ENCODE measurements around the gene KCNA5.
A peak's percentile ranks its signal among the peaks of the same experiment; 100 is the strongest.

The KCNA5 gene

DNA sequence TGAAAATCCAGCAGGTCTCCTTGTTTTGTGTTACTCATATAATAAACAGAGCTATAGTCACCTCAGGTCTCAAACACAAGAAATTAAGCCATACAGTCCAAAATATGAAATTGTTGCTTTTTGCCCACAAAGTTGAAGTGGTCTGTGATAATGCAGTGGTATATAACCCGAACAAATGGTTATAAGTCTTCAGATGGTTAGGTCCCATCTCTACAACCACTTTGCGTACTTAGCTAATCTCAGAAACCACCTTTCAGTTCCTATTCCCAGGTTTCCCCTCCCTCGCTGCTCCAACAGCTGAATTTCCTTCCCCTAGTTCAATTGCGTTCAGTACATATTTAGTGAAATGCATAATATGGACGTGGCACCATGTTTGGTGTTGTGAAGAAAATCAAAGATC lies 3.3 kb upstream of the KCNA5 start:
- Histone ChIP-seq H3K4me3 (ENCODE audit: low read length in 2 of 2) (no peak overlapping the region), H2BK5ac (ENCODE audit: low read length) (no peak overlapping the region), H3K18ac (ENCODE audit: low read length) (no peak overlapping the region), H3K36me3 (replicated peaks in 1 of 2; ENCODE audit: control insufficient read depth in 2 of 2, insufficient read depth in 2 of 2, low read length in 2 of 2) (no peaks in the 10 kb centered on the region), H3K27ac (replicated peaks; ENCODE audit: low read length) (no peak overlapping the region), H2BK120ac (ENCODE audit: low read depth, low read length) (no peak overlapping the region), H2BK12ac (ENCODE audit: low read length) (no peak overlapping the region), H4K8ac (ENCODE audit: low read depth, low read length) (no peak overlapping the region), H3K27me3 (ENCODE audit: control insufficient read depth in 3 of 3, insufficient read depth in 3 of 3, low read depth in 1 of 3, low read length in 3 of 3) (peaks cover 13 to 54% (median 31%) of the 10 kb centered on the region in 3 experiments), H3K9ac (ENCODE audit: low read depth, low read length, poor library complexity) (no peak overlapping the region), H2AFZ (ENCODE audit: low read length) (no peak overlapping the region), H3K4ac (ENCODE audit: low read length) (no peak overlapping the region), H3K23ac (ENCODE audit: low read depth, low read length, poor library complexity) (no peak overlapping the region), H3K4me1 (ENCODE audit: control insufficient read depth in 2 of 2, insufficient read depth in 1 of 2, low read depth in 1 of 2, low read length in 2 of 2) (no peaks in the 10 kb centered on the region), H3K4me2 (ENCODE audit: insufficient read depth, low read length, poor library complexity, severe bottlenecking) (no peak overlapping the region), H2BK15ac (ENCODE audit: low read length) (no peak overlapping the region), H3K14ac (ENCODE audit: low read length) (no peak overlapping the region), H4K91ac (ENCODE audit: low read depth, low read length, poor library complexity) (no peak overlapping the region), H2AK5ac (ENCODE audit: low read depth, low read length) (no peak overlapping the region), H3K9me3 (replicated peaks in 1 of 2; ENCODE audit: control insufficient read depth in 2 of 2, insufficient read depth in 1 of 2, low read depth in 1 of 2, low read length in 2 of 2) (peaks cover 0 to 6% of the 10 kb centered on the region in 2 donors), H3K79me1 (ENCODE audit: low read depth, low read length) (no peaks in the 10 kb centered on the region)
- WGBS, 2 donors (ENCODE audit: extremely low coverage in 2 of 2, insufficient read length in 2 of 2, insufficient replicate concordance in 1 of 2) = no CpG with 5 or more reads among the region's 5 CpGs
- no peak for DNase-seq (ENCODE audit: low spot score)

DNA sequence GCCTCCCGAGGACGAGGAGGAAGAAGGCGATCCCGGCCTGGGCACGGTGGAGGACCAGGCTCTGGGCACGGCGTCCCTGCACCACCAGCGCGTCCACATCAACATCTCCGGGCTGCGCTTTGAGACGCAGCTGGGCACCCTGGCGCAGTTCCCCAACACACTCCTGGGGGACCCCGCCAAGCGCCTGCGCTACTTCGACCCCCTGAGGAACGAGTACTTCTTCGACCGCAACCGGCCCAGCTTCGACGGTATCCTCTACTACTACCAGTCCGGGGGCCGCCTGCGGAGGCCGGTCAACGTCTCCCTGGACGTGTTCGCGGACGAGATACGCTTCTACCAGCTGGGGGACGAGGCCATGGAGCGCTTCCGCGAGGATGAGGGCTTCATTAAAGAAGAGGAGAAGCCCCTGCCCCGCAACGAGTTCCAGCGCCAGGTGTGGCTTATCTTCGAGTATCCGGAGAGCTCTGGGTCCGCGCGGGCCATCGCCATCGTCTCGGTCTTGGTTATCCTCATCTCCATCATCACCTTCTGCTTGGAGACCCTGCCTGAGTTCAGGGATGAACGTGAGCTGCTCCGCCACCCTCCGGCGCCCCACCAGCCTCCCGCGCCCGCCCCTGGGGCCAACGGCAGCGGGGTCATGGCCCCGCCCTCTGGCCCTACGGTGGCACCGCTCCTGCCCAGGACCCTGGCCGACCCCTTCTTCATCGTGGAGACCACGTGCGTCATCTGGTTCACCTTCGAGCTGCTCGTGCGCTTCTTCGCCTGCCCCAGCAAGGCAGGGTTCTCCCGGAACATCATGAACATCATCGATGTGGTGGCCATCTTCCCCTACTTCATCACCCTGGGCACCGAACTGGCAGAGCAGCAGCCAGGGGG lies 979 bp downstream of the KCNA5 start:
- Histone ChIP-seq H2BK12ac (ENCODE audit: low read length) (peak overlapping the region; percentile 24), H3K18ac (ENCODE audit: low read length) (peak overlapping the region; percentile 90), H2BK120ac (ENCODE audit: low read depth, low read length) (peak overlapping the region; percentile 4), H3K4ac (ENCODE audit: low read length) (no peak overlapping the region), H2AFZ (ENCODE audit: low read length) (no peak overlapping the region), H4K8ac (ENCODE audit: low read depth, low read length) (no peak overlapping the region), H3K14ac (ENCODE audit: low read length) (peak overlapping the region; percentile 97), H3K4me1 (ENCODE audit: control insufficient read depth in 2 of 2, insufficient read depth in 1 of 2, low read depth in 1 of 2, low read length in 2 of 2) (peaks cover 0 to 11% of the 10 kb centered on the region in 2 donors), H2BK15ac (ENCODE audit: low read length) (peak overlapping the region; percentile 79), H4K91ac (ENCODE audit: low read depth, low read length, poor library complexity) (peak overlapping the region; percentile 23), H3K9ac (ENCODE audit: low read depth, low read length, poor library complexity) (peak overlapping the region; percentile 39), H3K36me3 (replicated peaks in 1 of 2; ENCODE audit: control insufficient read depth in 2 of 2, insufficient read depth in 2 of 2, low read length in 2 of 2) (no peaks in the 10 kb centered on the region), H2AK5ac (ENCODE audit: low read depth, low read length) (peak overlapping the region; percentile 71), H3K23ac (ENCODE audit: low read depth, low read length, poor library complexity) (peak overlapping the region; percentile 49), H3K4me3 (ENCODE audit: low read length in 2 of 2) (peak overlapping the region in 1 of 2 donors; percentile 75), H3K27ac (replicated peaks; ENCODE audit: low read length) (no peak overlapping the region), H3K9me3 (replicated peaks in 1 of 2; ENCODE audit: control insufficient read depth in 2 of 2, insufficient read depth in 1 of 2, low read depth in 1 of 2, low read length in 2 of 2) (peaks cover 0 to 6% of the 10 kb centered on the region in 2 donors), H3K79me1 (ENCODE audit: low read depth, low read length) (no peaks in the 10 kb centered on the region), H3K4me2 (ENCODE audit: insufficient read depth, low read length, poor library complexity, severe bottlenecking) (no peak overlapping the region), H3K27me3 (ENCODE audit: control insufficient read depth in 3 of 3, insufficient read depth in 3 of 3, low read depth in 1 of 3, low read length in 3 of 3) (peaks cover 13 to 65% (median 39%) of the 10 kb centered on the region in 3 experiments), H2BK5ac (ENCODE audit: low read length) (peak overlapping the region; percentile 40)
- WGBS, 2 donors (ENCODE audit: extremely low coverage in 2 of 2, insufficient read length in 2 of 2, insufficient replicate concordance in 1 of 2) = no CpG with 5 or more reads among the region's 71 CpGs
- DNase-seq (ENCODE audit: low spot score) = no peak

DNA sequence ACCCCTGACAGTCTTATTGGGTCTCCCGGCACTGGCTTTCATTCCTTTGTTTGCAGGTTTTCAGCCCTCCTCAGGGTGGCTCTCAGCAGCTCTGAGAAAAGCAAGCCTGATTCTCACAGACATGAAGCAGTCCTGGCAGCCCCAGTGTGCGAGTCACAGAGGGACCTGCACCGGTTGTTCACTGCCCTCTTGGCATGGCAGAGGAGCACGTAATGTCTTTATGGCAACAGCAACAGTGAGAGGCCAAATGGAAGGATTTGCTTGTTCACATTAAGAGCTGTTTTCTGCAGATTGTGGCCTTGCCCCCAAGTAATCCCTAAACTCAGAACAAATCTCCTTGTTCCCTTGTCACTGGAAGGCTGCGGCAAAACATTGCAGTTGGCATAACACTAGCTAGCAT lies 3.4 kb downstream of the KCNA5 start:
- H3K4me3 ChIP-seq (ENCODE audit: low read length in 2 of 2) = no peak overlapping the region
- no peaks in the 10 kb centered on the region for H3K79me1 ChIP-seq (ENCODE audit: low read depth, low read length)
- peaks cover 0 to 6% of the 10 kb centered on the region in 2 donors for H3K9me3 ChIP-seq (replicated peaks in 1 of 2; ENCODE audit: control insufficient read depth in 2 of 2, insufficient read depth in 1 of 2, low read depth in 1 of 2, low read length in 2 of 2)
- H2BK5ac ChIP-seq (ENCODE audit: low read length) = no peak overlapping the region
- H3K27me3 ChIP-seq (ENCODE audit: control insufficient read depth in 3 of 3, insufficient read depth in 3 of 3, low read depth in 1 of 3, low read length in 3 of 3) = peaks cover 13 to 60% (median 36%) of the 10 kb centered on the region in 3 experiments
- no peak overlapping the region for H3K14ac ChIP-seq (ENCODE audit: low read length)
- H3K4me2 ChIP-seq (ENCODE audit: insufficient read depth, low read length, poor library complexity, severe bottlenecking) = no peak overlapping the region
- H3K27ac ChIP-seq (replicated peaks; ENCODE audit: low read length) = no peak overlapping the region
- H4K91ac ChIP-seq (ENCODE audit: low read depth, low read length, poor library complexity) = no peak overlapping the region
- no peak overlapping the region for H2AFZ ChIP-seq (ENCODE audit: low read length)
- no peak overlapping the region for H2BK12ac ChIP-seq (ENCODE audit: low read length)
- no peak overlapping the region for H3K23ac ChIP-seq (ENCODE audit: low read depth, low read length, poor library complexity)
- no peak overlapping the region for H3K18ac ChIP-seq (ENCODE audit: low read length)
- H2BK15ac ChIP-seq (ENCODE audit: low read length) = no peak overlapping the region
- no peak overlapping the region for H4K8ac ChIP-seq (ENCODE audit: low read depth, low read length)
- no peak for DNase-seq (ENCODE audit: low spot score)
- H3K36me3 ChIP-seq (replicated peaks in 1 of 2; ENCODE audit: control insufficient read depth in 2 of 2, insufficient read depth in 2 of 2, low read length in 2 of 2) = no peaks in the 10 kb centered on the region
- no CpG with 5 or more reads among the region's 5 CpGs for WGBS, 2 donors (ENCODE audit: extremely low coverage in 2 of 2, insufficient read length in 2 of 2, insufficient replicate concordance in 1 of 2)
- H3K9ac ChIP-seq (ENCODE audit: low read depth, low read length, poor library complexity) = no peak overlapping the region
- no peak overlapping the region for H2BK120ac ChIP-seq (ENCODE audit: low read depth, low read length)
- no peak overlapping the region for H3K4ac ChIP-seq (ENCODE audit: low read length)
- H2AK5ac ChIP-seq (ENCODE audit: low read depth, low read length) = no peak overlapping the region
- peaks cover 0 to 13% of the 10 kb centered on the region in 2 donors for H3K4me1 ChIP-seq (ENCODE audit: control insufficient read depth in 2 of 2, insufficient read depth in 1 of 2, low read depth in 1 of 2, low read length in 2 of 2)

DNA sequence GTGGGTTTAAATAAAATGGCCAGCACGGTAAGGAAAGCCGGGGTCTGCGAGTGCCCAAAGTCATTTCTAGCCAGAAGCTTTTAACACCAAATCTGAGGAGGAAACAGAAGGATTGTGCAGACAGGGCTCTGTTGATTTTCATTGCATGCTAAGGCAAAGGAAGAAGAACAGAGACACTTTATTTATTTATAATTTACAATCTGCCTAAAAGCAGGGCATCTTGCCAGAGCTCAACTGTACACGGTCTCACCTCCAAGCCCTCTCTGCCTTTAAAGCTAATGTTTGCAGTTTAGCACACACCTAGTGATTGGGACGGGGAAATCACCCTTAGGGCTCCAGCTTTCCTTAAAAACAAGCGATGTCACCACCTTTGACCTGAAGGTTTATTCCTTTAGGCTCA lies 4.0 kb downstream of the KCNA5 start:
- H3K4me3 ChIP-seq (ENCODE audit: low read length in 2 of 2) = no peak overlapping the region
- H2AFZ ChIP-seq (ENCODE audit: low read length) = no peak overlapping the region

More for the DNA sequence above, 4.0 kb downstream of the KCNA5 start:
- Histone ChIP-seq H3K4ac (ENCODE audit: low read length) (no peak overlapping the region), H3K79me1 (ENCODE audit: low read depth, low read length) (no peaks in the 10 kb centered on the region), H2BK120ac (ENCODE audit: low read depth, low read length) (no peak overlapping the region), H3K9ac (ENCODE audit: low read depth, low read length, poor library complexity) (no peak overlapping the region), H3K23ac (ENCODE audit: low read depth, low read length, poor library complexity) (no peak overlapping the region), H4K91ac (ENCODE audit: low read depth, low read length, poor library complexity) (no peak overlapping the region), H3K27me3 (ENCODE audit: control insufficient read depth in 3 of 3, insufficient read depth in 3 of 3, low read depth in 1 of 3, low read length in 3 of 3) (peaks cover 13 to 57% (median 31%) of the 10 kb centered on the region in 3 experiments), H3K4me2 (ENCODE audit: insufficient read depth, low read length, poor library complexity, severe bottlenecking) (no peak overlapping the region), H3K27ac (replicated peaks; ENCODE audit: low read length) (no peak overlapping the region), H4K8ac (ENCODE audit: low read depth, low read length) (no peak overlapping the region), H3K14ac (ENCODE audit: low read length) (no peak overlapping the region), H3K18ac (ENCODE audit: low read length) (peak overlapping the region; percentile 32), H3K36me3 (replicated peaks in 1 of 2; ENCODE audit: control insufficient read depth in 2 of 2, insufficient read depth in 2 of 2, low read length in 2 of 2) (no peaks in the 10 kb centered on the region), H3K9me3 (replicated peaks in 1 of 2; ENCODE audit: control insufficient read depth in 2 of 2, insufficient read depth in 1 of 2, low read depth in 1 of 2, low read length in 2 of 2) (peaks cover 0 to 6% of the 10 kb centered on the region in 2 donors), H2BK12ac (ENCODE audit: low read length) (no peak overlapping the region), H3K4me1 (ENCODE audit: control insufficient read depth in 2 of 2, insufficient read depth in 1 of 2, low read depth in 1 of 2, low read length in 2 of 2) (peaks cover 0 to 16% of the 10 kb centered on the region in 2 donors), H2AK5ac (ENCODE audit: low read depth, low read length) (no peak overlapping the region), H2BK5ac (ENCODE audit: low read length) (no peak overlapping the region), H2BK15ac (ENCODE audit: low read length) (no peak overlapping the region)
- no peak for DNase-seq (ENCODE audit: low spot score)
- WGBS, 2 donors (ENCODE audit: extremely low coverage in 2 of 2, insufficient read length in 2 of 2, insufficient replicate concordance in 1 of 2) = no CpG with 5 or more reads among the region's 6 CpGs
